SW 1271 (cell line): ENCODE data around the gene NRAP.
A peak's percentile ranks its signal among the peaks of the same experiment; 100 is the strongest.
"Not testable (repeated sequence)": the region's sequence is repeated elsewhere in the genome, so short reads cannot be mapped to it uniquely, and the experiment has no call there.

ENCODE experiments used
- DNase-seq, 2 experiments: peaks; one replicate each; lab custom pipeline; 2025; lab: John Stamatoyannopoulos, UW

Gene NRAP

GRCh38 chr10:113680190-113681111, 16.6 kb upstream of the NRAP start:
- peak in 1 of 2 experiments; percentile 45 for DNase-seq

GRCh38 chr10:113679463-113680189, 15.8 kb upstream of the NRAP start, which contains the start of gene CASP7:
Gene CASP7, plus strand, starts transcription at chr10:113679912. Its CDS starts 17,582 bp downstream, at chr10:113697494.
- DNase-seq, result peak; percentile 65 to 69

GRCh38 chr10:113666682-113667252, 2.9 kb upstream of the NRAP start:
- no peak for DNase-seq

- DNase-seq, result no peak
Measured at GRCh38 chr10:113665806-113666354, 2.0 kb upstream of the NRAP start.

GRCh38 chr10:113665352-113665751, 1.5 kb upstream of the NRAP start:
- DNase-seq, result no peak

GRCh38 chr10:113663142-113663541, 699 bp downstream of the NRAP start:
- DNase-seq, result no peak

- DNase-seq, result no peak
Measured at GRCh38 chr10:113661332-113661731, 2.5 kb downstream of the NRAP start.

GRCh38 chr10:113657544-113657943, 6.3 kb downstream of the NRAP start:
- DNase-seq, result no peak

GRCh38 chr10:113656896-113657295, 6.9 kb downstream of the NRAP start:
- DNase-seq, result no peak

- not testable (repeated sequence) for DNase-seq
Measured at GRCh38 chr10:113652456-113652855, 11.4 kb downstream of the NRAP start.

GRCh38 chr10:113651898-113652297, 11.9 kb downstream of the NRAP start:
- DNase-seq, result no peak

GRCh38 chr10:113651021-113651420, 12.8 kb downstream of the NRAP start:
- DNase-seq, result no peak

- DNase-seq, result no peak
Measured at GRCh38 chr10:113650172-113650571, 13.7 kb downstream of the NRAP start.

- DNase-seq, result no peak
Measured at GRCh38 chr10:113648478-113648877, 15.4 kb downstream of the NRAP start.

- no peak for DNase-seq
Measured at GRCh38 chr10:113647812-113648211, 16.0 kb downstream of the NRAP start.

GRCh38 chr10:113646336-113647201, 17.3 kb downstream of the NRAP start:
- no peak for DNase-seq

GRCh38 chr10:113644185-113645120, 19.4 kb downstream of the NRAP start:
- DNase-seq, result no peak

GRCh38 chr10:113643183-113643582, 20.7 kb downstream of the NRAP start:
- no peak for DNase-seq

- no peak for DNase-seq
Measured at GRCh38 chr10:113641702-113642101, 22.1 kb downstream of the NRAP start.

GRCh38 chr10:113639966-113640365, 23.9 kb downstream of the NRAP start:
- no peak for DNase-seq
